HG03469 (cell line): ENCODE data around the gene NT5C.

Source experiments
- ATAC-seq: cut with Tn5 transposase; IDR thresholded peaks from one replicate; pipeline ENCODE4 v1.9.1; 2021; ENCODE audit warnings: mild to moderate bottlenecking, moderate library complexity, moderate number of reproducible peaks; ENCODE audit not compliant: unreplicated experiment

The NT5C gene

GRCh38 chr17:75094871-75095399 lies 36.6 kb downstream of the NT5C start:
- no peak for ATAC-seq

- ATAC-seq: no peak
Observed at GRCh38 chr17:75093548-75094158, 37.9 kb downstream of the NT5C start.

- no peak for ATAC-seq
Observed at GRCh38 chr17:75091855-75092327, 39.7 kb downstream of the NT5C start.

GRCh38 chr17:75090871-75091854 lies 40.4 kb downstream of the NT5C start:
- ATAC-seq: no peak

- ATAC-seq: no peak
Observed at GRCh38 chr17:75088465-75089417, 42.8 kb downstream of the NT5C start.

GRCh38 chr17:75087558-75088453 lies 43.7 kb downstream of the NT5C start, which contains the start of gene SLC16A5:
SLC16A5 (plus strand) TSS chr17:75087954; CDS start chr17:75093637, 5,683 bp downstream.
- ATAC-seq: no peak

- no peak for ATAC-seq
Observed at GRCh38 chr17:75087182-75087557, 44.4 kb downstream of the NT5C start.

- no peak for ATAC-seq
Observed at GRCh38 chr17:75086496-75087181, 44.9 kb downstream of the NT5C start.

- ATAC-seq: no peak
Observed at GRCh38 chr17:75084039-75084660, 47.4 kb downstream of the NT5C start.

- ATAC-seq: no peak
Observed at GRCh38 chr17:75082683-75083082, 48.9 kb downstream of the NT5C start.

GRCh38 chr17:75081611-75082540 lies 49.7 kb downstream of the NT5C start:
- ATAC-seq: no peak
